Activated CD4-positive, CD25-positive, alpha-beta regulatory T cell treated with anti-CD3 and anti-CD28 coated beads, Interleukin-2, amount 50 U/mL, for 72 hours (primary cell): ENCODE results near the gene NTF3.

Experiments
- DNase-seq: peaks from one replicate; pipeline ENCODE4 v3.0.0; 2021

Gene NTF3

DNA sequence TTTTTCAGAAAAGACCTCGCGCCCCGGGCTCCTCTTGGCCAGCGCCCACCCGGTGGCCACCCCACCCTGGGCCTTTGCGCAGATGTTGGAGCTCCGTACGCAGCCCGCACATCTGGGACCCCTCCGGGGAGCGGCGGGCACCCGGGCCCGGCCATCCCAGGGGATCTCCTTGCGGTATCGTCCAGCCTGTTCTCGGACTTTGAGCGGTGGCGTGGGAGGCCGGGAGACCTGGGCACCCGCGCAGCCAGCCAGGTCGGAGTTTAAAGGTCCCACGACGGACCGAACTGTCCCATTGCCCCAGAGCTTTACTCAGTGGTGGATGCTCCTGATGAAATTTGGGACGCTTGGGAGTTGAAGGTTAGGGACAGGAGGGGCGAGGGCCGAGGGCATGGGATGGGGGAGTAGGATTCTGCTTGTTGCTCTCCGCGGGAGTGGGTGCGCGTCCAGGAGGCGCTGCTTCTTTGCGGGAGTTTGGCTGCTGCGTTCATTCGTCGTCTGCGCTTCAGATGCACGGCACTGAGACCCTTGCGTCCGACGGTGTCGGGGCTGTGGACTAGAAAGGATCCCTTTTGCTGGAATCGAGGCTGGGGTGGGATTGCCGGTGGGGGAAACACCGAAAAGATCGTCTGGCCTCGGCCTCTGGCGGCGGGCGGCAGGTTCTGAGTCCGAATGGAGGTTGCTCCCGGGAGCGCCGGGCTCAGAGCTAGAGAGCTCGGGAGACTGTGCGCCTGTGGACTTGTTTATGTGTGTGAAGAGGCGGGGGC is 1.4 kb downstream of the NTF3 start:
- no peak for DNase-seq

DNA sequence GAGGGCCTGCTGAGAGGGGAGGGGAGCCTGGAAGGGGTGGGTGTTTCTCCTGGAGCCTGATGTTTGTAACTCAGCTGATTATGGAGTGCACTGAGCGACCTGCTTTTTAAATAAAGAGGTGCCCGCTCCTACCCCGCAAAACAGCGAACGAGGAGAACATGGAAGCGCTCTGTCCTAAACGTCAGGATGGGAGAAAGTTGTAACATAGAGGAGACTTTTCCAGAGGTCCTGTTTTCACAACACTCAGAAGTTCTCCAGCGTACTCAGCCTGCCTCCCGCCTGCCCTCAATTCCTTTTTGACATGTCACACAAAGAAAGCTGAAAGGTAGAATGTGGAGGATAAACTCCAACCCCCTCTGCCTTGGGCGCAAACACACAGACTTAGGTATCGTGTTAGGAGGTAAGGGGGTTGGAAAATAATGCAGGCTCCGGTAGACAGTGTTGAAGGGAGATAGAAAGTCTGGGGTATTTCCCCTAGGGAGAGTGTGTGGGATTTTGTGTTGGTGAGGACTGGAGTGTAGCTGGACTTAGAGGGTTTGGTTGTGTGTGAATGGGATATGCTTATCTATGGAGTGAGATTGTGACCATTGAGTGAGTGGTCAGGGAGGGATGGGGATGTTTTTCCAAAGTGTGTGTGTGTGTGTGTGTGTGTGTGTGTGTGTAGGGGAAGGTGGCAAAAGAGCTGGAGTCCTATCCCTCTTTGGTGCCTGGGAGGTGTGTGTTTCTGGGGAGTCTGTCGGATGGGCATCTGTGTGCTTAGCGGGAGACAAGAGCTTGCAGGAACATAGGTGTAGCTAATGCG is 2.1 kb downstream of the NTF3 start:
- DNase-seq: no peak

DNA sequence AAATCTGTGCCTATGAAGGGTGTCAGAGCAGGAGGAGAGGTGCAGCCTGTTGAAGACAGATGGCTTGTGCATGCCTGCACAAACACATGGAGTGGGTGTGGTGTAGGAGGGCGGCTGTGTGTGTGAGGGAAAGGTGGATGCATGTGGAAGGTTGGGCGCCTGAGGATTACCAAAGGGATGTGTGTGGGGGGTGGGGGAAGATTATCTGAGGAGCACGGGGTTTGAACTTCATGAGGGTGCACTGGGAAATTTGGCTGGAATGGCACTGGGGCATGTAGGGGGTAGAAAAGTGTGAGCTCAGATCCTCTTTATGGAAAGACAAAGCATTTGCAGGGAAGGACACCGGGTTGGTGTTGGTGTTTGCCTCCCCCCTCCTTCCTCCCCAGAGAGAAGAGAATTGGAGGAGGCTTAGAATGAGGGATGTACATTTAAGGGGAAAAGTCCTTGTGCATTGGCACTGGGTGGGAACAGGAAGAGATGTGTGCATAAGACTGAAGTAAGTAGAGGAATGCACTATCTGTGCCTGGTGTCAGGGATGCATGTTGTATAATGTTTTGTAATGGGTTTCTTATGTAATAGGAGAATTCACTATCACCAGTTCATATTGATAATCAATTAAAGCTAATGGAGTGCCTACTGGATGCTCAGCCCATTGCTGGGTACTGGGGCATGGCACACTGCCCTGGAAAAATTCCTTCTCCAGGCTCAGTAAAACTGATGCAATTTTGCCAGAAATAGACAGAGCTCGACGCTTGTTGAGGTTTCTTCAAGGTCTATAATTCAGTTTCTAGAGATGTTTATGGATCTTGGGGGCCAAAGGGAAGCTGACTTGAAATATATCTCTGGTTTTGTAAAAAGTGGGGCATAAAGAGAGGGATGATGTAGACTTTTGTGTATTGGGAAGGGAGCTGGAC is 3.0 kb downstream of the NTF3 start:
- DNase-seq: no peak

DNA sequence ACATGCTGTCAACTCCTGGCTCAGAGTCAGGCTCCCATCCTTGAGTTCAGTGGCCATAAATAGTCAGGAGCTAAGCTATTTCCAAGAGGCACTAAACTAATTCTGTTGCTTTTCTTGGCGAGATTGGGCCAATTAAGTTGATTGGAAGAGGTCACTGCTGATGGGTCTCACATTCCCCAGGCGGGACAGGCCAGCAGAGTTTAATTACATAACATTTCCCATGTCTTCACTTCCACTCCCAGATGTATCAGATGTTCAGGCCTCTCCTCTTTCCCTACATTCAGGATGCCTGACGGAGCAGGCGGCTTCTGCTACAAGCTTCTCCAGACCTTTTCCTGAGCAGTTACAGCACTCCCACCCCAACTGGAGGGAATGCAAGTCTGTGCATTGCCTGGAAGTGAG is 5.3 kb downstream of the NTF3 start:
- DNase-seq: no peak

DNA sequence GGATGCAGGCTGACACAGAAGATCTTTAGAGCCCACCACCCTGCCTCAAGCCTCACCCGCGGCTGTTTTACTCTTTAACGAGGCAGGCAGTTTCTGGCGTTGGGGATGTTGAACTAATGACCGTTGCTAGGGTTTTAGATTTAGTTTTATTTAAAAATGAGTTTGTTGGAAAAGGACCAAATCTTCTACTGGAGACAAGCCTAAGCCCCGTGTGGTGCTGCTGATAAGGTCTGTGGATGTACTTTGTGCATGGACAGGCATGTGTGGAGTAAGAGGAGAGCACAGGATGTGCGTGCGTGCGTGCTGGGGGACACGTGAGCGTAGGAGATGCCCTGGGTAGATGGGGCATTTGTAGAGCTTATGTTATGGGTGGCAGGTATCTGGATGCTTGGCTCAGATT is 5.7 kb downstream of the NTF3 start:
- DNase-seq: no peak

GRCh38 chr12:5438671-5439200 is 6.8 kb downstream of the NTF3 start:
- DNase-seq: no peak

GRCh38 chr12:5439371-5439771 is 7.5 kb downstream of the NTF3 start:
- no peak for DNase-seq

DNA sequence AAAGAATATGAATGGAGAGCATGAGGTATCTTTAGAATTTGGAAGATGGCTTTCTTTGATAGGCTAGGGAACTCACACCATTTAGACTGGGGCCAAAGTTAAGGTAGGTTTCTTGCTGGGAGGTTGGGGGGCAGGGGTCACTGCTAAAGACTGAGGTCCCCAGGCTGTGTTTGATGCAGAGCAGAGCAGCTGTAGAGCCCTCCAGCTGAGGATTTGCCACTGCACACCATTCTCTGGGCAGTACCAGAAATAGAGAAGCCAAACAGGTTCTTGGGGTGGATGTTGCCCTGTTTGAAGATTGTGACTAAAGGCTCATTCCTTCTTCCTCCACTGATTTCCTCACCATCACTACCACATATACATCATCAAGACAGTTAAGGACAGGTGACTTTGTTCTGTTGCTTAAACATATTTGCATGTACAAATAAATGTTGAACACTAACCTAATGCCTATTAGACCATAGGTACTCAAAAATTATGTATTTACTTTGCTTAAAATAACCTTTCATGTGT is 7.9 kb downstream of the NTF3 start:
- no peak for DNase-seq

GRCh38 chr12:5440978-5441377 is 9.1 kb downstream of the NTF3 start:
- no peak for DNase-seq

DNA sequence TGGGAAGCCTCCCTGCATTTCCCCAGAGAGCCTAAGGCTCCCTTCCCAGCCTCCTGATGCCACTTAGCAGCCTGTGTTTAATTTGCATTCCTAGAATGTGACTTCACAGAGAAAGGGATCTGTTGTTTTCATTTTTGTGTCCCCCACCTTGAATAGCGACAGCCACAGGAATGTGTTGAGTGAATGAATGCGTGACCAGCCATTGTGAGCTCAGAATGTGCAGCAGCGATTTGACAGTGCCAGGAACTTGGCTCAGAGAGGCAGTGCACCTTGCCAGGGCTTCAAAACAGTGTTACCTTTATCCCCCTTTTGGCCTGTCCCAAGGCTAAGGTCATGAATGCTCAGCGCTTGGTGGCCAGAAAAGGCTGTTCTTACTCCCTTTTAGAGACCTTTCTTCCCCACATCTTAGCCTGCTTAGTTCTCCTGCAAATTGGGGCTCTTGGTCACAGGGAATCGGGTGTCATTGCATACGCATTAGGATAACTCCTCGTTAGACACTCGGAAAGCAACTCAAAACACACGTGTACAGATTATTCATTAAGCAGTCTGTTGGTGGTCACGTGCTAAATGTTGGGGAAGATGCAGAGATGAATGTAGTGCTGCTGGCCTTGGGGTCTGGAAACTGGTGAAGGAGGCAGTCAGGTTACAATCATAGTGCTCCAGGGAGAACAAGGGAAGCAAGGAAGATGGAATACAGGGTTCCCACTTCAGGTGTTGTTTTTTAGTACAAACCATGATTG is 9.8 kb downstream of the NTF3 start:
- DNase-seq: no peak

DNA sequence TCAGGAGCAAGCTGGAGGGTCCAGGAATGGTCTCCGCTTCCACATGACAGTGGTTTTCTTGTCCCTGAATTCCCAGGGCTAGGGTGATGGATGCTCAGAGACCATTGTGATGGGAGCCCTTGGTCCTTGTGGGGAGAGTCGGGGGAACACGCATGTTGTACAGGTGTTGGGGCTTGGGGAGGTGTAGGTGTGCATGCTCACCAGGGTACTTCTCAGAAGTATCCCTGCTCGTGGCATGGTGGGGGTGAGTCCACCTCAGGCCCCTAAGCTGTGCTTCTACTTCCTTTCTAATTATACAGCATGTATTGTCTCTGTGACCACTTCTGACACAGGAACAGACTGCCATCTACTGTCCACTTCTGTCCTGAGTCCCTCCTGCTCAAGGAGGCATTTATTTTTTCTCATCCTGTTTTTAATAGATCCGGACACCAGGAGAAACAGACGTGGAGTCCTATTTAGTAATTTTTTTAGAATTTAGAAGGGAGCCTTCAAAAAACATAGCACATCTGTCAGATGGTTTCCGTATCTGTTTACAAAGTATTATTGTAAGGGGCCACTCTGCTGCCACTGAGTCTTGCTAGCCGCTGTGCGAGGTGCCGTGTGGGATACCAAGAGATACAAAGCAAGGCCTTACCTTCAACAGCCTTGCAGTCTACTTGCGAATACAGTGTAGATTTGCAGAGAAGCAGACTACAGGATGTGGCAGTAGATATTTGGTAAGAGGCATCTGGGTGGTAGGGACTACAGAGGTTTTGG is 10.5 kb downstream of the NTF3 start:
- DNase-seq: no peak

DNA sequence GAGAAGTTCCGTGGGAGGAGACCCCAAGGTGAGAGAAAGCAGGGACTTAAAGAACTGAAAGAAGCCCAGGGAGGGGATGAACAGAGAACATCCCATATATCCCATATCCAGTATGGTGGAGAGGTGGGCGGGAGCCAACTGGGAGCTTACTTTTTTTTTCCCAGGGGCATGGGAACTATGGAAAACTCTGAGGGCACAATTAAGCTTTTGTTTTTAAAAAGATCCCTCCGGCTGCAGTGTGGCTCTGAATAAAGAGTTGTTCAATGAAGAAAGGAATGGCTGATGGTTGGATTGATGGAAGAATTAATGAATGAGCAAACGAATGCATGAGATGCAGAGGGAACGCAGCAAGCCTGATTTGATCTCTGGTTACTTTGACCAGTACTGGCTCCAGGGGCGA is 12.6 kb downstream of the NTF3 start:
- DNase-seq: no peak

GRCh38 chr12:5447320-5447719 is 15.4 kb downstream of the NTF3 start:
- no peak for DNase-seq

DNA sequence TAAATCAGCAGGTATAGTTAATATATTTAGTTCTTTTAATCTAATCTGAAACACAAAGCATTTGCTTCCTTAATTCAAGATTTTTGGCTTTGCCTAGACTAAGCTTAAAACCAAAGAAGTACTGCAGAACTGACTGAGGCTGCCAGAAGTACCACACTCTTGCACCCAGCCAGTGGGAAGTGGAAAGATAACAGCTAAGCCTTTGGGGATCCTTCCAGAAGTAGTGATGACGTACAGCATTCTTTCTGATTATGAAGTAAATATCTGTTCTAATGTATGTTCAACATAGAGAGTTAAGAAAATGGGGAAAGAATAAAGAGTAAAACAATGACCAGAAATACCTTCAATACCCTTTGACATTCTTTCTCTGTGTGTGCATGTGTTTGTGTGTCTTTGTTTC is 19.3 kb downstream of the NTF3 start:
- no peak for DNase-seq

DNA sequence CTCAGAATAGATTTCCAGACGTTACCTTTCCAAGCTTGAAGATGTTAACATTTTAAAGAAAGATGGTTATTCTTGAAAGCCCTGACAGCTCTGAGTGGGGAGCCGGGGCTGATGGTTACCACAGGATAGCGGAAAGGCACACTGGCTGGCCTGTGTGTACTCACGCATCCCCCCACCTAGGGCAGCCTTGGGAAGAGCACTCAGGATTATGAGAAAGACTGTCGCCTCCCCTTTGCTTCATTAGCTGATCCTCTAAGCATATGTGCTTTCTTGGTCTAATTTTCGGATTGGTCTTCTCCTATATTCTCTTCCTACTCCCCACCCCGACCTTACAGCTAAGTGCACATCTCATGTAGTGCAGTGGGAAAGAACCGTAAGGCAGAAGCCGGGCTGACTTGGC is 20.7 kb downstream of the NTF3 start:
- no peak for DNase-seq

DNA sequence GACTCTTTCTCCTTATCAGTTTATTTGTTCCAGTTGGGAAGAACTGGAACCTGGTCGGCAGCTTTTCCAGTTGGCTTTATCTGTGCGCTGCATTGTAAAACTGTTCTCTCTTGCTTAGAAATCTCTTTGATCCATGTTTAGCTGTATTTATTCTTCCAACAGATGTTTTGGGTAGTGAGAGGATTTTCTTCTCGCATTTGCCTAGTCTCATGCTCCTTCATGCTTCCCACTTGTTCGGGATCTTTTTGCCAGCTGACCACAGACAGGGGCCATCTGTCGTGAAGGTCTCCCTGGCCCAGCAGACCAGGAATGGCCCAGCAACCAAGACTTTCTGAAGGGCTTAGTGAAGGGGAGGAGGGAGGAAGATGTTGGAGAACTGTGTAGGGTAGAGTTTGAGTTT is 21.6 kb downstream of the NTF3 start:
- no peak for DNase-seq

DNA sequence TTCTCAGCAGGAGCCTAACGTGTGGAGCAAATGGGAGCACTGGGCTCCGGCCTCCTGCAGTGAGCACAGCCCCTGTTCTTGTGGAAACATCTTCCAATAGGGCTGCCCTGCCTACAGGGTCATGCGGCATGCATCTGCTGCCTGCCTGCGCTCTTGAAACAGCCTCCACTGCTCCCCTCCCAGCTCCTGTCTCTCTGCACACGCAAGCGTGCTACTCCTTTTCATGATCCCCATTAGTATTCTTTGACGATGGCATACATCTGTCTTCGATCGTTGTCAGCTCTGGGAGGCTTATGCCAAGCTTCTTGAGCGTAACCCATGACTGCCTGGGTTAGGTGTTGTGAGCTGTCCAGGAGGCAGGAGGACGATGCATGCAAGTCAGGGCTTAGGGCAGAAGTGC is 23.1 kb downstream of the NTF3 start:
- no peak for DNase-seq

- DNase-seq: no peak
Measured at GRCh38 chr12:5456030-5456429, 24.1 kb downstream of the NTF3 start.

DNA sequence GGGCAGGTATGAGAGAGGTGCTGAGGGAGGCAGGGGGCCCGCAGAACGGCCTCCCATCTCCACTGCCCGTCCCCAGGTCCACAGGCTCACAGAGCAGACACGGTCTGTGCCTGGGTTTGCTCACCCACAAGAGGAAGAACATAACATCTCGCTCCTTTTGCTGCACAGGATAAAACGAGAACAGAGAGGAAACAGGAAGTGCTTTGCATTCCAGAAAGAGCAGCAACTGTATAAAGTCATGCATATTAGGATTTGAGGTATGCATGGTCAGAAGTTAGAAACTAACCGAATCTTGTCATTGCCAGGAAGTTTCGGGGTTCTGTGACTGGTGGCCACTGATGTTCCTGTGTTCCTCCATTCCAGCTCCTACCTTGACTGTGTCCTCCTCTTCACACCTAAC is 25.0 kb downstream of the NTF3 start:
- DNase-seq: no peak

DNA sequence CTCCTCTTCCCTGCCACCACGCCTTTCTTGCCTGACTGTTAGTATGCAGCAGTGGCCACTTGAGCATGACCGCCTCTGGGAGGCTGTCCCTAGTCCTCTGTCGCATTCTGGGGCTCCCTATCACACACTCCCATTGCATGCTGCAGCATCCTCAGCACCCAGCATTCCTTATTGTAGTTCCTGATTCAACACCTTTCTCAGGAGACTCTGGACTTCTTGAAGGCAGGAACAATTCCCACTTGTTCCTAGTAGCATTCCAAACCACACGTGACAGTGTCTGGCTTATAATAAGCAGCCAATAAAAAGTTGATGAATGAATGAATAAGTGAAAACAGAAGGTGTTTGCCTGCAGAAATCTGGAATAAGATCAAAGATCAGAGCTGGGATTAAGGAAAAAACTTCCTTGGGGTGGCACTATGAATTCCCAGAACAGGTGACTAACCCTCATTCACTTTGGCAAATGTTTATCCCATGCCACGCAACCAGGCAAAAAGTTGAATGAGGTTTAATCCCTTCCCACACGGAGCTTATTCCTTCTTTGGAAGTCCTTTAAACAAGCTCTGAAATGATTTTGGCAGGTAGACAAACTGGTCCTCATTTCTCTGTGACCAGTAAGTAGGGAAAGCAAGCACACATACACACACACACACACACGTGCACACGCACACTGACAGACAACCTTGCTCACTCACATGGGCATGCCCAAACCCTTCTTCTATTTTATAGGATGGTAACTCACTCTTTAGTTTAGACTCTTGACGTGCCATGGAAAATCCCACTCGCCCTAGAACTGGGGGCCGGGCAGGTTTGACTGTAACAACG is 26.5 kb downstream of the NTF3 start:
- no peak for DNase-seq
